ENCODE measurements around the gene SPRN.
"Not testable (repeated sequence)": the region's sequence is repeated elsewhere in the genome, so short reads cannot be mapped to it uniquely, and the experiment has no call there.

The SPRN gene

DNA sequence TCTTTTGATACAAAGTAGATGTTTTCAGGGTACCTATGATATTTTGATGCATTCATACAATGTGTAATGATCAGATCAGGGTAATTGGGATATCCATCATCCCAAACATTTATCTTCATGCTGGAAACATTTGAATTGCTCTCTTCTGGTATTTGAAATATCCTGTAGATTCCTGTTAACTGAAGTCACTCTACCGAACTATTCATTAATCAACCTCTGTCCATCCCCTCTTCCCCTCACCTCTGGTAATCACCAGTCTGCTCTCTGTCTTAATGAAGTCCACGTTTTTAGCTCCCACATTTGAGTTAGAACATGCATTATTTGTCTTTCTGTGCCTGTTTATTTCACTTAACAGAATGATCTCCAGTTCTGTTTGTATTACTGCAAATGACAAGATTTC, 19.2 kb downstream of the SPRN start:
- DNase-seq: no peak

DNA sequence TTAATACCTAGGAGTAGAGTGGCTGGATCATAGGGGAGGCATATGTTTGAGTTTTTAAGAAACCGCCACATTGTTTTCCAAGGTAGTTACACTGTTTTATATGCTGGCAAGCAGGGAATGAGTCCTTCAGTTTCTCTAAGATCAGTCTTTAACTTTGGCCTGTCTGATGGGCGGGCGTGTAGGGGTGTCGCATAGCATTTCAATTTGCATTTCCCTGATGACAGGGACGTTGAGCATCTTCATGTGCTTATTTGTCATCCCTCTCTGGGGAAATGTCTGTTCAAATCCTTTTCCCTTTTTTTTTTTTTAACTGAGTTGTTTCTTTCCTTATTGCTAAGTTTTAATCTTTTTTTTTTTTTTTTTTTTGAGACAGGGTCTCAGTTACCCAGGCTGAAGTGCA, 20.6 kb downstream of the SPRN start:
- no peak for DNase-seq

DNA sequence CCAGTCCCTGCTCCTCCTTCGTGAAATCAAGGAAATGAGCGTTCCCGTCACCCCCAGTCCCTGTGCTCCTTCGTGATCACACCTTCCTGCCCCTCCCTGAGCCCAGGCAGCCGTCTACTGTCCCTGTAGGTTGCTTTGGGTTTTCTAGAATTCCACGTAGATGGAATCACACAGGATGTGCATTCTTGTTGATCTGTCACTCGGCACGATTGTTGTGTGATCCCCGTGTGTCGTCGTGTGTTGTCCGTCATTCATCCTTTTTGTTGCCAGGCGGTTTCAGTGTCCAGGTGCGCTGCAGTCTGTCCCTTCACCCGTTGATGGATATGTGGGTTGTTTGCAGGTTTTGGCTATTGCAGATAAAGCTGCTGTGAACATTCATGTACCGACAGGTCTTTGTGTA, 21.1 kb downstream of the SPRN start:
- DNase-seq: no peak

DNA sequence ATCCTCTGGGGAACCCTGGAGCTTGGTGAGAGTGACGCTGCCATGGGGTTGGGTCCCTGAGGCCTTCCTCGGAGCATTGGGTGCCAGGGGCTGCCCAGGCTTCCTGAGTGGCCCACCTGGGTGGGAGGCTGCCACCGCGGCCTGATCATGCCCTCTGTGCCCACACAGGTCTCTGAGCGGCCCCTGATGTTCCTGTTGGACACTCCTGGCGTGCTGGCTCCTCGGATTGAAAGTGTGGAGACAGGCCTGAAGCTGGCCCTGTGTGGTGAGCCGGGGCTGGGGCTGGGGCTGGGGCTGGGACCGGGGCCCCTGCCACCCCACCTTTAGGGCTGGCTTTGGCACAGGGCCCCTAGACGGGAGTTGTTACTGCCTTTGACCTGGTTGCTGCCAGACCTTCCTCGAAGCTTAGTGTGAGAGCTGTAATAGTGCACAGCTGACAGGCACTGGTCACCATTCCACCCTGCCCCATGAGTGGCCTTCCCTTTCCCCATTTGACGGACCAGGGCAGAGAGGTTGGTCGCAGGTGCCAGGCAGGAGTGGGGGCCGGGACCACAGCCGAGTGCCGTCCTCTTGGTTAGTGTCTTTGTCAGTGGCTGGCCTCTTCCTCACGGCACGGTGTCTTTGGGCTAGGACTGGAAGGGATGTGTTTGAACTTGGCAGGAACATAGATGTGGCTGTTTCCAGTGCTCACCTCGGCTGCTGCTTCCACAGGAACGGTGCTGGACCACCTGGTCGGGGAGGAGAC, 22.3 kb downstream of the SPRN start:
- DNase-seq: no peak

DNA sequence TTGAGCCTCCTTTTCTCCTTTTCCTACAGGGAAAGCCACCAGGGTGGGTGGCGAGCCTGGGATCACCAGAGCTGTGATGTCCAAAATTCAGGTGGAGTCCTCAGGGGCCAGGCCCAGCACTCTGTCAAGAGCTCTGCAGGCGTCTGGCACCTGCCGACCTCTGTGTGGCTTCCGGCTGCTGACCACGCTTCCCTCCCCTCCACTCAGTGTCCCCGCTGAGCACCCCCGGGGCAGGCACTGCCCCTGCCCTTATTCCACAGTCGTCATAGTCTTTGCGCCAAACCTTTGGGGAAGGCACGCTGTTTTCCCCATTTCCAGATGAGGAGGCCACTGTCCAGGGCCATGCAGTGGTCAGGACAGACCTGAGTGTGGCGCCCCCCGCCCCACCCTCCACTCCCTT, 22.9 kb downstream of the SPRN start:
- no peak for DNase-seq

DNA sequence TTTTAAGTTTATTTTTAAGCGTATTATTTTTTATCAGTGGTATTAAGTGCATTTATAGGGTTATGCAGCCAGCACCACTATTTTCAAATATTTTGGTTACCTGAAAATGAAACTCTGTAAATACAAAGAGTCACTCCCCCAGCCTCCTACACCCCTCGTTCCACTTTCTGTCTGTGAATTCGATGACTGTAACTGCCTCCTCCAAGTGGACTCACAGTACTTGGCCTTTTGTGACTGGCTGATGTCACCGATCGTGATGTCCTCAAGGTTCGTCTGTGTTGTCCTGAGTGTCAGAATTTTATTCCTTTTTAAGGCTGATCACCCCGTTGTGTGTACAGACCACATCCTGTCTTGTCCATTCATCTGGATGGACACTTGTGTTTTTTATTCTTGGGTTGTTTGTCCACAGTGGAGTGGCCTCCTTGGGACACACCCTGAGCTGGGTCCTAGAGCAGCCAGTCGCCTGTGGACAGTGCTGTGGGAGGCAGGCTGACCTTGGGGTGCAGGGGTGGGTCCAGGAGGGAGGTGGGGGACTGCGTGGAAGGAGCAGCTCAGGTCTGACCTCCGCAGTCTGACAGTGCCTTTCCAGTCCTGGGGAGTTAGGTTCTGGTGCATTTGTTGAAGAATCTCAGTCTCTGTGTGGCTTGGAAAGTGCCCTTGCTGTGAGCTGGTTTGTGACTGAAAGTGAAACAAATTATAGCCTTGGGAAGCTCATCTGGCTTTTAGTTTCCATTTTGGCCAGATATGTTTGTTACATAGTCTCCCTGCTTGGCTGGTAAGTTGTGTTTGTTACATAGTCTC, 23.6 kb downstream of the SPRN start:
- no peak for DNase-seq

DNA sequence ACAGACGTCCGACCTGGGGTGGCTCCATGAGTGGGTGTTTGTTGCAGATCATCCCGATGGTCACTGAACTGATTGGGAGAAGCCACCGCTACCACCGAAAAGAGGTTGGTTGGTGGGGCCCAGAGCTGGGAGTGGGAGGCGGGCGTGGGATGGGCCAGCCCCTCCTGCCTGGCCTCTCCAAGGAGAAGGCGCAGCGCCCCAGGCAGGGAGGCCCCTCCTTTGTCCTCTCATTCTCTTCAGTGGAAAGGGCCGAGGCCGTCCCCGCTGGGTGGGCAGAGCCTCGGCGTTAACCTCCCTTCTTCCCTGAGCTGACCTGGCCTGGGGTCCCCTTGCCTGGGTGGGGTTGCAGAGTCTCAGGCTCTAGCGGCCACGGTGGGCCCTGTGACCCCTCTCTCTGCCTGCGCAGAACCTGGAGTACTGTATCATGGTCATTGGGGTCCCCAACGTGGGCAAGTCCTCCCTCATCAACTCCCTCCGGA, 25.3 kb downstream of the SPRN start:
- no peak for DNase-seq

DNA sequence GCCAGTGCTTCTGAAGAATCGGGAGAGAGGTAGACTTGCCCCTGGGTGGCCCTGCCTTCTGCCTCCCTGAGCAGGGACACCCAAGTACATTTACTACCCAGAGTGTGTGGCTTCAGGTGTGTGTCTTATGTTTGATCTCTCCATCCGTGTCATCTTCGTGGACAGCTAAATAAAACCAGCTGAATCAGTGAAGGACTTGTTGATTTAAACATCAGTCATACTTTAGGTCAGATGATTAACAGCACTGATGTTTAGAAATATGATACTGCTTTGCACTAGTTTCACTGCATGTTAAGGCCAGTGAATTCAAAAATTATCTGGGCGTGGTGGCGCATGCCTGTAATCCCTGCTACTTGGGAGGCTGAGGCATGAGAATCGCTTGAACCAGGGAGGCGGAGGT, 26.5 kb downstream of the SPRN start:
- no peak for DNase-seq

DNA sequence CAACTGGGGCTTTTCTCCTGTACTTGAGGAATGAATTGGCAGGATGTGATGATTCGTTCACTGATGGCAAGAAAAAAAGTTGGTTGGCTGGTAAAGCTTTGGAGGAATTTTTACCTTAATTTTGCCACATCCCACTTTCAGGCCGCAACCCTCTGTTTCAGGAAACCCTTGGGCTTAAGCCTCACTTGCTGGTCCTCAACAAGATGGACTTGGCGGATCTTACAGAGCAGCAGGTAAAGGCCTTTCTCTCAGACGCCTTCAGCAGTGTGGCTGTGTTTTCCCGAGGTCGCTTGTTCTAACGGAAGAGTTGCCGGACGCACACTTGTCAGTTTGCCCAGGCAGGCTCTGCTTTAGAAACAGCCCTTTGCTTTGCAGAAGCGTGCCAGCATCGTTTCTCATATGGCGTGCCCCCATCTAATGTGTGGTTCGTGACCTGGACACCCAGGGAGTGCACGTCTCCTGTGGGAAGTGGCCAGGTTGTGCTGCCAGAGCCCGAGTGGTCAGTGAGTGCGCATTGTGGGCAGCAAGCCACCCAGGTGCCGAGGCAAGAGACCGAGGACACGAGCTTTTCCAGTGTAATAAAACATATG, 28.3 kb downstream of the SPRN start:
- DNase-seq: no peak

DNA sequence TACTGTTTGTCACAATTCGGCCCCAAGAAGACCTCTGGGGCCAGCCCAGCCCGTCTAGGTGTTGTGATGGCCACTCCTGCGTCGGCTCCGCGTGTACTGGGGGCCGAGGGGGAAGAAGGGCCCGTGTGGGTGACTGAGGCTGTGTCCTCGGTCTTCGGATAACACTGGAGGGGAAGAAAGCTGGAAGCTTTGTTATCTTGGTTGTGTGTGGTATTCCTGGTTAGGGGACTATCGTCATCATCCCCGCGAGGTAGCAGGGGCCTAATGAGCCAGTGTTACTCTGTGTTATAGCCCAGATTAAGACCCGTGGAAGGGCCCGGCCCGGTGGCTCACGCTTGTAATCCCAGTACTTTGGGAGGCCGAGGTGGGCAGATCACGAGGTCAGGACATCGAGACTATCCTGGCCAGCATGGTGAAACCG, 29.6 kb downstream of the SPRN start:
- no peak for DNase-seq

DNA sequence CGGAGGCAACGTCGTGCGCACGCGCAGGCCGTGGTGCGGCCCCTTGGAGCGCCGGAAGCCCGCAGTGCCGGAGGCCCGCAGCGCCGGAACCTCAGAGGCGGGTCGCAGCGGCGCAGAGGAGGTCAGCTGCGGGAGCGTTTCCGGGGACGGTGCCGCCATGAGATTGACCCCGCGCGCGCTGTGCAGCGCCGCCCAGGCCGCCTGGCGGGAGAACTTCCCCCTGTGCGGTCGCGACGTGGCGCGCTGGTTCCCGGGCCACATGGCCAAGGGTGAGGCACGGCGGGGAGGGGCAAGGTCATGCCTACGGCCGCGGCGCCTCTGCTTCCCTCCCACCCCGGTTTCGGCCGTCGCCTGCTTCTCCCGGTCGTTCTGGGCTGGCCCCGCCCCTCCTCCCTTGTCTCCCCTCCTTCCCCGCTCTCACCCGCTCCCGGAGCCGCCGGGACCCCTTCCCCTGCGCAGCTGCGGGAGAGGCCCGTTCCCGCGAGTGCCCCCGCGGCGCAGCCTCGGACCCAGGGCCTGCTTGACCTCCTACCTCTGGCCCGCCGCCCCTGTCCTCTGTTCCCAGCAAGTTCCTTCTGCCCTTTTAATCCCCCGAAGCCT, 30.3 kb downstream of the SPRN start, which contains the start of gene MTG1:
MTG1 (plus strand) TSS at position 94 of the 600 bp plus-strand sequence; CDS start at position 158, 64 bp downstream.
- peak; percentile 64 for DNase-seq

DNA sequence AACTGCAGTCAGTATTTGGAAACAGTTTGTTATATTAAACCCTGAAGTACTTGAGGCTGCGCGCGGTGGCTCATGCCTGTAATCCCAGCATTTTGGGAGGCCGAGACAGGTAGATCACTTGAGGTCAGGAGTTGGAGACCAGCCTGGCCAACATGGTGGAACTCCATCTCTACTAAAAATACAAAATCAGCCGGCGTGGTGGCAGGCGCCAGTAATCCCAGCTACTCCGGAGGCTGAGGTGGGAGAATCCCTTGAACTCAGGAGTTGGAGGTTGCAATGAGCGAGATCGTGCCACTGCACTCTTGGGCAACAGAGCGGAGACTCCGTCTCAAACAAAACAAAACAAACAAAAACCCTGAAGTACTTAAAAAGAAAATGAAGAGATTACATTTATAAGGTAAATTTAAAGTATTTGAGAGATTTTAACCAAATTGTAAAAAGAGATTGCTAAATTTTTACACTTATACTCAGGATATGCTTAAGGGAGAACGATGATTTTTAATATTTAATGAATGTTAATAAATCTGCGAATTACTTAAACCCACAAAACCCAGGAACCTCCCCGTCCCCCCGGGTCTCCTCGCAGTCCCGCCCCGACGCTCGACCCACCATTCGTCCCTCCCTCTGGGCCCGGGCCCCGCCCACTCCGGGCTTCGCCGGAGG, 30.9 kb downstream of the SPRN start:
- DNase-seq: no peak

DNA sequence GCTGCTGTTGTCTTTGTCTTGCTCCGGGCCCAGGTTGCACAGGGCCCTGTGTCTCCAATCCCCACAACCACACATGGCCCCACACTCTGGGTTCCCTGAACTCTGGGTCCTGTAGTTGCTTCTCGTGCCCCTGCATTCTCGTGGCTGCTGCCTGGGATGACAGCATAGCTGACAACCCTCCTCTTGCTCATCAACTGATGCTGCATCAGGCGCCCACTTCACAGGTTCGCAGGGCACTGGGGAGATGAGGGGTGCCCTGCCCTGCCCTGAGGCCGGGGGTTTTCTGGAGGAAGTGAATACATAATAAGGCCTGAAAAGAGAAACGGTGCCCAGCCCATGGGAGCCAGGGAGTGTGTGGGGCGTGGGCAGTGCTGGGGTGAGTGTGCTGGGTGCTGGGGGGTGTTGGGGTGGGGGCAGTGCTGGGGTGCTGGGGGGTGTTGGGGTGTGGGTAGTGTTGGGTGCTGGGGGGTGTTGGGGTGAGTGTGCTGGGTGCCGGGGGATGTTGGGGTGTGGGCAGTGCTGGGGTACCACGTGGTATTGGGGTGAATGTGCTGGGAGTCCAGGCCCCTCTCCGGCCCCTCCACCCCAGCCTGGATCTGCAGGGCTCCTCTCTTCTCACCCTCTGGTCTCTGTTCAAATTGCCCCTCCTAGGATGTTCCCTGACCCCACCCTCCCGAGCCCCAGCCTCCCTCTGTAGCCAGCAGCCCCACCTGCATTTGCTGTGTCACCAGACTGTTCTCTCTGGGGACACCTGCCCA, 32.5 kb downstream of the SPRN start:
- no peak for DNase-seq

DNA sequence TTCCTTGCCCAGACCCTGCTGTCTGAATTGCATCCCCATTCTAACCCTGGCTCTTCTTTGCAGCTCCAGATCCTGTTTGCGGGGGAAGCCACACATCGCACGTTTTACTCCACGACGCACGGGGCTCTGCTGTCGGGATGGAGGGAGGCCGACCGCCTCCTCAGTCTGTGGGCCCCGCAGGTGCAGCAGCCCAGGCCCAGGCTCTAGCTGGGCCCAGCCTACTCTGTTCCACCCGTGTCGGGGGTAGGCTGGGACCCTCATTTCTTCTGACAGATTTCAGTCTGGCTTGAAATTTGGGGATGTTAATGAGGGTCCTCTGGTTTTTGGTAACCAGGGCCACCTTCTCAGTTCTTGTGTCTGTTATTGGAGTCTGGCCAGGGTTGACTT, 33.2 kb downstream of the SPRN start:
- DNase-seq: no peak

DNA sequence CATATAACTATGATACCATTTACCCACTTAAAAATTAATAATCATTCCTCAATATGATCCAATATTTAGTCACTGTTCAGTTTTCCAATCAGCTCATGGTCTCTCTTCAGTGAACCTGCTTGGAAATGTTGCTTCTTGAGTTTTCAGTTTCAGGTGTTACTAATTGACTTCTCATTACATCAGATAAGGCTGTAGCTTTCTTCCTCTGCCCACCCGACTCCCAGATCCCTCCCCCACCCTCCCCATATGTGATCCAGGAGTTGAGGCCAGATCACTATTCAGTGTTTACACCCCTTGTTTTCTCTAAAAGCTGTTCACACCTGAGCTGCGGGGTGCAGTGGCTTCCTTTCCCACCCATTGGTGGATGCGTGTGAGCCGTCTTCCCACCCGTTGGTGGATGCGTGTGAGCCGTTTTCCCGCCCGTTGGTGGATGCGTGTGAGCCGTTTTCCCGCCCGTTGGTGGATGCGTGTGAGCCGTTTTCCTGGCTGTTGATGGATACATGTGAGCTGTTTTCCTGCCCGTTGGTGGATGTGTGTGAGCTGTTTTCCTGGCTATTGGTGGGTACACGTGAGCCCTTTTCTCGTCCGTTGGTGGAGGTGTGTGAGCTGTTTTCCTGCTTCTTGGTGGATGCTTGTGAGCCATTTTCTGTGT, 33.7 kb downstream of the SPRN start:
- no peak for DNase-seq

DNA sequence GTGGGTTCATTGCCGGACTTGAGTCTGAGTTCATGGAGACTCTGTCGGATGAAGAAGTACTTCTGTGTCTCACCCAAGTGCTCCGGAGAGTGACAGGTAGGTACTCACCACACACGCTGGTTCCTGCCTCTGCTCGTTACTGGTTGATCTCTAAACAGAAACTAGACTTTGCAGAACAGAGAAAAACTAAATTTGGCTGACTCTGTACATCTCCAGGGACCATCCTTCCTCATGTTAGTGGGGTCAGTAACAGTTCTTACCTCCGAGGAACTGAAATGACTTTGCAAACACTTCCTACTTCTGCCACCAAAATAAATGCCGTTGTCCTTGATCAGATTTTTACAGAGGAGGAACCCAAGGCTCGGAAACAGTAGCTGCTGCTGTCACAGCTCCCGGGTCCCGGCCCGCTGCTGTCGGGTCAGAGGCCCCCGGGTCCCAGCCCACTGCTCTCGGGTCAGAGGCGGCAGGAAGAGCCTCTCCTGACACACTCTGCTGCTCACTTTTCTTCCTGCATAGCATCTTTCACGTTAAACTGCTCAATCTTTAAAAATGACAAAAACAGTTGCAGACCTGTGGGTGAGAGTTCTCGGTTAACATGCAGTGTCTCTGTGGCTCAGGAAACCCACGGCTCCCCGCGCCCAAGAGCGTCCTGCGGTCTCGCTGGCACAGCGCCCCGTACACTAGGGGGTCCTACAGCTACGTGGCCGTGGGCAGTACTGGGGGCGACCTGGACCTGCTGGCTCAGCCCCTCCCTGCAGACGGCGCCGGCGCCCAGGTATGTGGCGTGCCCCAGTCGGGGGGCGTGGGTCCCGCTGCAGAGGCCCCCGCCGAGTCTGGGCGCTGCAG, 35.2 kb downstream of the SPRN start:
- DNase-seq: no peak

DNA sequence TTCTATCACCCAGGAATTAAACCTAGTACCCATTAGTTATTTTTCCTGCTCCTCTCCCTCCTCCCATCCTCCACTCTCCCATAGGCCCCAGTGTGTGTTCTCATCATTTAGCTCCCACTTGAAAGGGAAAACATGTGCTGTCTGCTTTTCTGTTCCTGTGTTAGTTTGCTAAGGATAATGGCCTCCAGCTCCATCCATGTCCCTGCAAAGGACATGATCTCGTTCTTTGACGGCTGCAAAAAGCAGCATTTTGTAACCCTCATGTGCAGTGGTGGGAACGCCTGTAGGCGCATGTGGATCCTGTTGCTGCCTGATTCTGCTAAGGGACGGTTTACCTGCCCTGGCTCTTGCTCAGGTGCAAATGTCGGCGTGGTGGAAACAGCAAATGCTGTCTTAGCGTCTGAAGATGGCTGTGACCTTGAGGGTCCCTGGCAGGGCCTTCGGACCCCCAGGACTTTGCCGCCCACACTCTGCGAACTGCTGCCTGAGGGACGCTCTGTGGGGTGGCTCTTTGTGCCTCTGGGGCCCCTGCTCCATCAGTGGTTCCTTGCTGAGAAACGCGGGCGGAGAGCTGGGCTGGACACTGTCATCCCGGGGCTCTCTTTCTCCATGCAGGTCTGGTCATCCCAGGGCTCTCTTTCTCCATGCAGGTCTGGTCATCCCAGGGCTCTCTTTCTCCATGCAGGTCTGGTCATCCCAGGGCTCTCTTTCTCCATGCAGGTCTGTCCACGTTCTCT, 36.0 kb downstream of the SPRN start:
- no peak for DNase-seq

DNA sequence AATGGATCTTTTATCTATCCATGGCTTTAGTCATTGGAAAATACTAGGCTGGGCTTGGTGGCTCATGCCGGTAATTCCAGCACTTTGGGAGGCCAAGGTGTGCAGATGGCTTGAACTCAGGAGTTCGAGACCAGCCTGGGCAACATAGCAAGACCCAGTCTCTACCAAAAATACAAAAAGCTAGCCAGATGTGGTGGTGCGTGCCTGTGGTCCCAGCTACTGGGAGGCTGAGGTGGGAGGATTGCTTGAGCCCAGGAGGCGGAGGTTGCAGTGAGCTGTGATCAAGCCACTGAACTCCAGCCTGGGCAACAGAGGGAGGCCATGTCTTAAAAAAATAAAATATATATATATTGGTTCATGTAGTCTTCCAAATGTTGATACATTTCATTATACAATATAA, 37.5 kb downstream of the SPRN start:
- DNase-seq: not testable (repeated sequence)

DNA sequence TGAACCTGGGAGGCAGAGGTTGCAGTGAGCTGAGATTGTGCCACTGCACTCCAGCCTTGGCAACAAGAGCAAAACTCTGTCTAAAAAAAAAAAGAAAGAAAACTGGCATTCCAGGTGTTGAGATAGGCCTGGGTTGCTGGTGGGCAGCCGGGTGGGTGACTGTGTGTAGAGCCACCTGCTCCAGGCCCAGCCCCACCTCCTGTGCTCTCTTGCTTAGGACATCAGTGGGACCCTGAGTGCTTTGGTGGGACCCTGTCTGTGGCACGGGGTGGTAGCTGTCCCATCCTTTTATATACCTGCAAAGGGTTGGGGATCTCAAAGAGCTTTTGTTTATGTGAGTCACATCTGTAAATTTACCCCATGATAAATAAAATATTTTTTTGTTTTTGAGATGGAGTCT, 39.2 kb downstream of the SPRN start:
- no peak for DNase-seq

DNA sequence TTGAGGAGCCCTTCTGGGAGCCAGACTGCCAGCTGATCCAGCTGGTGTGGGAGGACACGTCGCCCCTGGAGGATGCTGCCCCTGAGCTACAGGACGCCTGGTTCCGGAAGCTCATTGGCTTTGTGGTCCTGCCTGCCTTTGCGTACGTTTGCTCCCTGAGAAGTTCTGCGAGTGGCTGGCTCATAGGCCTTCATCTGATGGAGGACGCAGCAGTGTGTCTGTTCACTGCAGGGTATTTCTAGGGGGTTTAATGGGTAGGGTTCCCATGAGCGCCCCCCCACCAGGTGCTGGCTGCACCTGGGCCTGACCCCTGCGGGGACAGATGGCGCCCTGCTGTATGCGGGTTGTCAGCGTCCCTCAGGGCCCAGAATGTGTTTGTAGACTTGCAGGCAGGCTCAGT, 40.4 kb downstream of the SPRN start:
- DNase-seq: no peak

Measured in NCI-H2107 (cell line).